GM23338 (cell line): ENCODE results near the gene TWSG1. TPM values are rescaled to one million over a fixed set of nuclear protein-coding genes. Genes with fewer than 3 reads are reported as not detected.

Source experiments
- ATAC-seq: fragments of 200-7000 bp; cut with Tn5 transposase; 3 replicates; pipeline ENCODE4 v1.9.1; 2020
- DNase-seq: peaks from one replicate; pipeline ENCODE4 v3.0.0-alpha.2; 2015; ENCODE audit warnings: low spot score
- H2AFZ ChIP-seq: fragments of 200-600 bp; sonication (generic); 2 replicates; pipeline ENCODE4 v1.8.0; 2016; ENCODE audit warnings: antibody characterized with exemption, mild to moderate bottlenecking, moderate library complexity
- H3F3A ChIP-seq: fragments of 200-600 bp; sonication (generic); replicated peaks from 2 replicates; pipeline ENCODE4 v1.8.0; 2017; ENCODE audit warnings: antibody characterized with exemption, mixed run types, low read depth
- H3K27ac ChIP-seq: fragments of 200-600 bp; sonication (generic); 2 replicates; pipeline ENCODE4 v1.6.1; 2016; ENCODE audit warnings: low read depth
- H3K27me3 ChIP-seq: fragments of 200-600 bp; sonication (generic); 2 replicates; pipeline ENCODE4 v1.8.0; 2016; ENCODE audit warnings: mild to moderate bottlenecking, mixed run types, moderate library complexity; ENCODE audit not compliant: insufficient read depth
- H3K36me3 ChIP-seq: fragments of 200-600 bp; sonication (generic); 2 replicates; pipeline ENCODE4 v1.8.0; 2016; ENCODE audit warnings: mild to moderate bottlenecking; ENCODE audit not compliant: insufficient read depth
- H3K4me1 ChIP-seq: fragments of 200-600 bp; sonication (generic); 2 replicates; pipeline ENCODE4 v1.8.0; 2016; ENCODE audit warnings: mild to moderate bottlenecking, moderate library complexity; ENCODE audit not compliant: insufficient read depth
- H3K4me2 ChIP-seq: fragments of 200-600 bp; sonication (generic); 2 replicates; pipeline ENCODE4 v1.7.1; 2017; ENCODE audit warnings: mixed run types
- H3K4me3 ChIP-seq: fragments of 200-600 bp; sonication (generic); 2 replicates; pipeline ENCODE4 v1.6.1; 2016; ENCODE audit warnings: mixed run types
- H3K79me2 ChIP-seq: fragments of 200-600 bp; sonication (generic); replicated peaks from 2 replicates; pipeline ENCODE4 v1.8.0; 2017; ENCODE audit warnings: mild to moderate bottlenecking; ENCODE audit not compliant: insufficient read depth
- H3K9me2 ChIP-seq: fragments of 200-600 bp; sonication (generic); 2 replicates; pipeline ENCODE4 v1.8.0; 2017; ENCODE audit not compliant: insufficient read depth
- H4K20me1 ChIP-seq: fragments of 200-600 bp; sonication (generic); replicated peaks from 2 replicates; pipeline ENCODE4 v1.8.0; 2017; ENCODE audit warnings: mild to moderate bottlenecking; ENCODE audit not compliant: insufficient read depth
- H3K27ac Mint-ChIP-seq: 2 replicates; pipeline ENCODE4 v1.8.0; 2020; ENCODE audit warnings: inconsistent platforms, mild to moderate bottlenecking, moderate library complexity, mixed read lengths
- H3K27me3 Mint-ChIP-seq: 3 replicates; pipeline ENCODE4 v1.8.0; 2022; ENCODE audit warnings: low read depth, mild to moderate bottlenecking, moderate library complexity, mixed read lengths, inconsistent platforms; ENCODE audit not compliant: insufficient read depth, poor library complexity
- H3K36me3 Mint-ChIP-seq: 3 replicates; pipeline ENCODE4 v1.8.0; 2021; ENCODE audit warnings: low read depth, mild to moderate bottlenecking, inconsistent platforms, moderate library complexity, mixed read lengths
- H3K4me1 Mint-ChIP-seq: 3 replicates; pipeline ENCODE4 v1.8.0; 2020; ENCODE audit warnings: mild to moderate bottlenecking, inconsistent platforms, mixed read lengths
- H3K4me3 Mint-ChIP-seq: 3 replicates; pipeline ENCODE4 v1.8.0; 2021; ENCODE audit warnings: moderate library complexity, mild to moderate bottlenecking, inconsistent platforms, mixed read lengths
- H3K9me3 Mint-ChIP-seq: 3 replicates; pipeline ENCODE4 v1.8.0; 2020; ENCODE audit warnings: moderate library complexity, mild to moderate bottlenecking, inconsistent platforms, mixed read lengths
- EZH2 ChIP-seq: fragments of 200-600 bp; sonication (generic); IDR thresholded peaks from one replicate; pipeline ENCODE4 v1.8.0; 2017; ENCODE audit warnings: antibody characterized with exemption, mild to moderate bottlenecking, low read depth; ENCODE audit not compliant: unreplicated experiment
- JUNB ChIP-seq: IDR thresholded peaks from one replicate; pipeline ENCODE4 v1.6.1; 2016; ENCODE audit warnings: antibody characterized with exemption; ENCODE audit not compliant: unreplicated experiment
- POLR2AphosphoS5 ChIP-seq: IDR thresholded peaks from 2 replicates; pipeline ENCODE4 v1.6.1; 2016; ENCODE audit warnings: antibody characterized with exemption, low read depth
- REST ChIP-seq: IDR thresholded peaks from one replicate; pipeline ENCODE4 v1.6.1; 2018; ENCODE audit warnings: antibody characterized with exemption; ENCODE audit not compliant: unreplicated experiment
- ZNF114 ChIP-seq: fragments of 250-450 bp; sonication (Bioruptor Pico); IDR thresholded peaks from 2 replicates; pipeline ENCODE4 v1.5.0; 2020; ENCODE audit warnings: mild to moderate bottlenecking, moderate library complexity
- ZNF462 ChIP-seq: fragments of 250-450 bp; sonication (Bioruptor Pico); IDR thresholded peaks from 2 replicates; pipeline ENCODE4 v1.5.0; 2020; ENCODE audit warnings: mild to moderate bottlenecking, moderate library complexity
- polyA plus RNA-seq: library from polyadenylated mRNA; unstranded; fragments of >200 nt; fragmentation: Nextera tagmentation; extraction: Ambion mirVana; gene quantifications from 2 replicates; pipeline ENCODE4 v1.2.1, GENCODE V29; 2016
- total RNA-seq: library from RNA; depleted of rRNA; stranded (reverse); fragments of >200 nt; shearing (Covaris generic); gene quantifications from 2 replicates; pipeline ENCODE4 v1.2.3, GENCODE V29; 2014

The TWSG1 gene
- total and polyA plus RNA-seq, 2 experiments from 2014 or later, result 11.5 to 29.1 TPM

GRCh38 chr18:9343577-9343976 lies 9.0 kb downstream of the TWSG1 start (continued):
- TF ChIP-seq ZNF462 (CRISPR knock-in tag) (no peak), EZH2 (no peak), ZNF114 (no peak), POLR2AphosphoS5 (no peak)

GRCh38 chr18:9346775-9347174 lies 12.2 kb downstream of the TWSG1 start:
- DNase-seq (no peak), ATAC-seq (no peak)
- H3K27ac ChIP-seq, result no peak overlapping the region
- no peaks in the 10 kb centered on the region for H4K20me1 ChIP-seq
- peaks cover 22% of the 10 kb centered on the region for H3K79me2 ChIP-seq
- no peaks in the 10 kb centered on the region for H3K27me3 ChIP-seq
- H3K27ac Mint-ChIP-seq, result no peak overlapping the region
- TF ChIP-seq REST, result no peak
- no peak for TF ChIP-seq EZH2
- no peak for TF ChIP-seq JUNB
- H3K4me1 Mint-ChIP-seq, result peaks cover 8% of the 10 kb centered on the region; the same call in 2 of the 3 replicates
- H3K36me3 ChIP-seq, result no peaks in the 10 kb centered on the region
- H3K9me2 ChIP-seq, result no peaks in the 10 kb centered on the region
- no peak overlapping the region for H3K4me3 ChIP-seq
- H3K36me3 Mint-ChIP-seq, result peaks cover 15% of the 10 kb centered on the region; the same call in 2 of the 3 replicates
- H3F3A ChIP-seq, result no peaks in the 10 kb centered on the region
- H3K27me3 Mint-ChIP-seq, result no peaks in the 10 kb centered on the region
- no peak overlapping the region for H3K4me2 ChIP-seq
- no peak overlapping the region for H3K4me3 Mint-ChIP-seq
- no peaks in the 10 kb centered on the region for H3K9me3 Mint-ChIP-seq
- H3K4me1 ChIP-seq, result no peaks in the 10 kb centered on the region; the same call in 1 of the 2 replicates
- H2AFZ ChIP-seq, result no peak overlapping the region
